ENCODE results near the gene LRRC49. TPM values are rescaled to one million over a fixed set of nuclear protein-coding genes. Genes with fewer than 3 reads are reported as not detected.

The LRRC49 gene
- total RNA-seq, 3 donors from 2014 or later, result not detected

Other genes with a start within 250 kb of the LRRC49 start
- 1 to 10 TPM in 1 of 3 donors, under 1 TPM in 2; 0.33 to 1.1 (median 0.61) TPM for gene UACA, start 129.3 kb upstream of the LRRC49 start, total RNA-seq
- gene LARP6, start 38.7 kb upstream of the LRRC49 start, total RNA-seq, result under 1 TPM; 0.05 to 0.61 (median 0.19) TPM
- gene THAP10, start 393 bp upstream of the LRRC49 start, total RNA-seq, result not detected
- gene THSD4, start 222.6 kb downstream of the LRRC49 start, total RNA-seq, result under 1 TPM; 0.08 to 0.16 (median 0.11) TPM